Neuron (in vitro differentiated cells): ENCODE data around the gene CRYBB3.
"Not testable (repeated sequence)": the region's sequence is repeated elsewhere in the genome, so short reads cannot be mapped to it uniquely, and the experiment has no call there.

Source experiments
- H2AFZ ChIP-seq: one replicate; pipeline ENCODE4 v1.6.1; 2013; ENCODE audit warnings: low read depth, mild to moderate bottlenecking, inconsistent platforms, low read length, moderate library complexity
- H3K27me3 ChIP-seq: one replicate; pipeline ENCODE4 v1.6.1; 2013; ENCODE audit warnings: low read length; ENCODE audit not compliant: insufficient read depth
- H3K36me3 ChIP-seq: one replicate; pipeline ENCODE4 v1.6.1; 2013; ENCODE audit warnings: low read length; ENCODE audit not compliant: insufficient read depth
- H3K4me1 ChIP-seq: one replicate; pipeline ENCODE4 v1.6.1; 2013; ENCODE audit warnings: low read length; ENCODE audit not compliant: insufficient read depth
- H3K4me3 ChIP-seq: 2 replicates; pipeline ENCODE4 v1.5.1; 2013; ENCODE audit warnings: mild to moderate bottlenecking, low read length, moderate library complexity
- H3K9me3 ChIP-seq: one replicate; pipeline ENCODE4 v1.6.1; 2013; ENCODE audit warnings: low read length

Gene CRYBB3

GRCh38 chr22:25178869-25179631 lies 20.6 kb upstream of the CRYBB3 start:
- H3K9me3 ChIP-seq, H3K27me3 ChIP-seq, H3K4me3 ChIP-seq, H3K4me1 ChIP-seq, H2AFZ ChIP-seq: not testable (repeated sequence)
- peaks cover 21% of the 10 kb centered on the region for H3K36me3 ChIP-seq

GRCh38 chr22:25182131-25183110 lies 17.2 kb upstream of the CRYBB3 start:
- Histone ChIP-seq H3K27me3 (no peaks in the 10 kb centered on the region), H3K36me3 (peaks cover 25% of the 10 kb centered on the region), H3K4me3 (no peak overlapping the region), H2AFZ (no peak overlapping the region), H3K4me1 (no peaks in the 10 kb centered on the region), H3K9me3 (peaks cover 4% of the 10 kb centered on the region)

- Histone ChIP-seq H3K4me1 (no peaks in the 10 kb centered on the region), H3K4me3 (no peak overlapping the region), H3K27me3 (no peaks in the 10 kb centered on the region), H3K36me3 (peaks cover 25% of the 10 kb centered on the region), H3K9me3 (peaks cover 4% of the 10 kb centered on the region), H2AFZ (no peak overlapping the region)
These were observed 15.6 kb upstream of the CRYBB3 start for GRCh38 chr22:25183949-25184619.

- no peaks in the 10 kb centered on the region for H3K9me3 ChIP-seq
- peaks cover 21% of the 10 kb centered on the region for H3K36me3 ChIP-seq
- no peaks in the 10 kb centered on the region for H3K4me1 ChIP-seq
- no peak overlapping the region for H2AFZ ChIP-seq
- H3K27me3 ChIP-seq: no peaks in the 10 kb centered on the region
- no peak overlapping the region for H3K4me3 ChIP-seq
These were observed 13.5 kb upstream of the CRYBB3 start for GRCh38 chr22:25186140-25186539.

GRCh38 chr22:25187469-25187868 lies 12.2 kb upstream of the CRYBB3 start:
- H3K36me3 ChIP-seq: peaks cover 22% of the 10 kb centered on the region
- H2AFZ ChIP-seq: no peak overlapping the region
- H3K4me3 ChIP-seq: no peak overlapping the region
- H3K9me3 ChIP-seq: no peaks in the 10 kb centered on the region
- H3K27me3 ChIP-seq: no peaks in the 10 kb centered on the region
- no peaks in the 10 kb centered on the region for H3K4me1 ChIP-seq

GRCh38 chr22:25192406-25192805 lies 7.3 kb upstream of the CRYBB3 start:
- H3K27me3 ChIP-seq: no peaks in the 10 kb centered on the region
- no peak overlapping the region for H3K4me3 ChIP-seq
- H3K9me3 ChIP-seq: no peaks in the 10 kb centered on the region
- peaks cover 2% of the 10 kb centered on the region for H3K36me3 ChIP-seq
- peaks cover 6% of the 10 kb centered on the region for H3K4me1 ChIP-seq
- no peak overlapping the region for H2AFZ ChIP-seq

GRCh38 chr22:25193130-25193529 lies 6.5 kb upstream of the CRYBB3 start:
- no peaks in the 10 kb centered on the region for H3K9me3 ChIP-seq
- peaks cover 2% of the 10 kb centered on the region for H3K36me3 ChIP-seq
- H2AFZ ChIP-seq: no peak overlapping the region
- no peaks in the 10 kb centered on the region for H3K27me3 ChIP-seq
- H3K4me1 ChIP-seq: peaks cover 10% of the 10 kb centered on the region
- H3K4me3 ChIP-seq: no peak overlapping the region

- Histone ChIP-seq H3K36me3 (peaks cover 2% of the 10 kb centered on the region), H3K9me3 (no peaks in the 10 kb centered on the region), H3K27me3 (no peaks in the 10 kb centered on the region), H3K4me1 (peaks cover 10% of the 10 kb centered on the region), H3K4me3 (no peak overlapping the region), H2AFZ (no peak overlapping the region)
These were observed 6.1 kb upstream of the CRYBB3 start for GRCh38 chr22:25193548-25193947.

GRCh38 chr22:25196326-25196725 lies 3.3 kb upstream of the CRYBB3 start:
- no peak overlapping the region for H3K4me3 ChIP-seq
- peaks cover 20% of the 10 kb centered on the region for H3K4me1 ChIP-seq
- no peaks in the 10 kb centered on the region for H3K9me3 ChIP-seq
- peaks cover 2% of the 10 kb centered on the region for H3K36me3 ChIP-seq
- no peaks in the 10 kb centered on the region for H3K27me3 ChIP-seq
- no peak overlapping the region for H2AFZ ChIP-seq

GRCh38 chr22:25197340-25197739 lies 2.3 kb upstream of the CRYBB3 start:
- Histone ChIP-seq H3K9me3 (no peaks in the 10 kb centered on the region), H3K36me3 (no peaks in the 10 kb centered on the region), H3K4me1 (peaks cover 20% of the 10 kb centered on the region), H3K27me3 (no peaks in the 10 kb centered on the region), H2AFZ (no peak overlapping the region), H3K4me3 (no peak overlapping the region)

GRCh38 chr22:25200967-25201366 lies 1.3 kb downstream of the CRYBB3 start:
- Histone ChIP-seq H3K36me3 (no peaks in the 10 kb centered on the region), H3K4me1 (peaks cover 20% of the 10 kb centered on the region), H3K9me3 (no peaks in the 10 kb centered on the region), H3K27me3 (no peaks in the 10 kb centered on the region), H3K4me3 (no peak overlapping the region), H2AFZ (no peak overlapping the region)

- H3K36me3 ChIP-seq: no peaks in the 10 kb centered on the region
- H2AFZ ChIP-seq: no peak overlapping the region
- H3K27me3 ChIP-seq: no peaks in the 10 kb centered on the region
- H3K9me3 ChIP-seq: no peaks in the 10 kb centered on the region
- H3K4me1 ChIP-seq: peaks cover 20% of the 10 kb centered on the region
- no peak overlapping the region for H3K4me3 ChIP-seq
These were observed 2.1 kb downstream of the CRYBB3 start for GRCh38 chr22:25201557-25202273.
